Coronary artery (tissue), 2 donors: ENCODE measurements around the gene CTTNBP2.

Source experiments
- DNase-seq: peaks from one replicate; pipeline ENCODE4 v3.0.0-alpha.2; 2017; ENCODE audit warnings: low spot score
- H3K27ac ChIP-seq, 2 donors: fragments of 200-600 bp; sonication (generic); one replicate each; pipeline ENCODE4 v1.5.1; 2016 to 2019
- H3K4me3 ChIP-seq: fragments of 200-600 bp; sonication (generic); 2 replicates; pipeline ENCODE4 v1.5.1; 2016; ENCODE audit warnings: mild to moderate bottlenecking, moderate library complexity
- CTCF ChIP-seq: fragments of 200-600 bp; sonication (generic); IDR thresholded peaks from one replicate; pipeline ENCODE4 v1.5.1; 2019; ENCODE audit warnings: antibody characterized with exemption

Gene CTTNBP2

GRCh38 chr7:117665368-117665767, 207.9 kb downstream of the CTTNBP2 start:
- no peak overlapping the region for H3K4me3 ChIP-seq
- DNase-seq = no peak
- no peak overlapping the region for H3K27ac ChIP-seq
- no peak for TF ChIP-seq CTCF

DNA sequence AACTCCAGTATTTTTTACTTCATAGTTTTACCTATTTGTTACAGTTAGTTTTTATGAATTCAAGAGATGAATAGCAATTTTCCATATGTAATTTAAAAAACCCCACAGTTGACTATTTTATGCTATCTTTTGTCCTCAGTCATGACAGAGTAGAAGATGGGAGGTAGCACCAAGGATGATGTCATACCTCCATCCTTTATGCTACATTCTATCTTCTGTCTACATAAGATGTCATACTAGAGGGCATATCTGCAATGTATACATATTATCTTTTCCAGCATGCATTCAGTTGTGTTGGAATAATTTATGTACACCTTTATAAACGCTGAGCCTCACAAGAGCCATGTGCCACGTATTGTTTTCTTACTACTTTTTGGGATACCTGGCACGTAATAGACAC, 209.2 kb downstream of the CTTNBP2 start:
- no peak overlapping the region for H3K4me3 ChIP-seq
- TF ChIP-seq CTCF = no peak
- no peak for DNase-seq
- no peak overlapping the region for H3K27ac ChIP-seq

DNA sequence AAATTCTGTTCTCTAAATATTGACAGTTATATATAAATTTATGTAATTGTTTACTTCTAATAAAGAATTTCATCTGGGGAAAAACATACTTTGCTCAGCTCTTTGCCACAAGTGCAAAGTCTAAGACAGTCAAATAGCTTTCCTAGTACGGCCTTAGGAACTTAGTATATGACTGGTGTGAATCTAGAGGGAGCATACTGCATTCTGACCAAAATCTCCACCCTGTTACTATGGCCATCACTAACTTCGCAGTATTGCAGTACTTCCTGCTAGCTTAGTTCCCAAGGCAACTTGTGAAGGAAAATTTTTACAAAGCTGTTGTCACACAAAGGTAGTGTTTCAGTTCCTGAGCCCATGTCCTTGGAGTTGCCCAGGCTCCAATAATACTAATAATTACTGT, 211.9 kb downstream of the CTTNBP2 start:
- Histone ChIP-seq H3K27ac (no peak overlapping the region), H3K4me3 (no peak overlapping the region)
- TF ChIP-seq CTCF = no peak
- no peak for DNase-seq
